K562 (cell line): Measurements from ENCODE around the gene KRT16. TPM values are rescaled to one million over a fixed set of nuclear protein-coding genes. Genes with fewer than 3 reads are reported as not detected.
A peak's percentile ranks its signal among the peaks of the same experiment; 100 is the strongest.

Source experiments
- ATAC-seq: fragments of 200-7000 bp; cut with Tn5 transposase; 3 replicates; pipeline ENCODE4 v1.9.1; 2020; ENCODE audit warnings: moderate library complexity
- BruUV-seq: library from RNA; stranded (reverse); fragments of 400-500 nt; replicated peaks from 2 replicates; lab custom pipeline; 2021; lab: Mats Ljungman, UMichigan
- CTCF ChIA-PET: fragments of 300-600 bp; formaldehyde crosslinking; extraction: SDS; loops from one replicate; lab custom pipeline; 2021; ENCODE audit warnings: low intra/inter-chr PET ratio; lab: Yijun Ruan, JAX
- POLR2A ChIA-PET: fragments of 300-600, 350-650 bp; sonication (Branson Sonifier 250); formaldehyde crosslinking; extraction: SDS; loops from one replicate; lab custom pipeline; 2021; ENCODE audit warnings: antibody characterized with exemption, inconsistent platforms; lab: Yijun Ruan, JAX
- DNase-seq, 4 experiments: peaks; one replicate each; pipeline versions ENCODE4 v3.0.0 to v3.0.0-alpha.2; 2011 to 2018; ENCODE audit warnings: low spot score in 3 of 4, mixed read lengths in 3 of 4; ENCODE audit errors: extremely low read depth in 1 of 4
- FAIRE-seq: peaks from 2 replicates; lab custom pipeline; 2011; peaks lifted over from hg19 to GRCh38; lab: Jason Lieb, UNC
- H2AFZ ChIP-seq: 2 replicates; pipeline ENCODE4 v1.6.0; 2011; ENCODE audit warnings: low read depth, low read length, control low read depth, inconsistent platforms
- H3K27ac ChIP-seq: fragments of 200-600 bp; 3 replicates; pipeline ENCODE4 v1.8.0; 2011; ENCODE audit warnings: low read depth, mild to moderate bottlenecking, control low read depth, inconsistent platforms, low read length, moderate library complexity, mixed read lengths; ENCODE audit errors: extremely low read depth
- H3K27me3 ChIP-seq, 2 experiments: fragments of 300-600 bp in 1 of 2; 2 replicates in 1 of 2; 3 replicates in 1 of 2; pipeline versions ENCODE4 v1.6.0 to v1.8.0; 2011; ENCODE audit warnings: inconsistent platforms in 2 of 2, low read length in 2 of 2, mild to moderate bottlenecking in 1 of 2, mixed read lengths in 1 of 2, moderate library complexity in 1 of 2; ENCODE audit not compliant: control insufficient read depth in 2 of 2, insufficient read depth in 2 of 2
- H3K36me3 ChIP-seq: fragments of 300-600 bp; 3 replicates; pipeline ENCODE4 v1.8.0; 2011; ENCODE audit warnings: mild to moderate bottlenecking, low read length, inconsistent platforms; ENCODE audit not compliant: control insufficient read depth, insufficient read depth
- H3K4me1 ChIP-seq, 2 experiments: fragments of 200-600 bp in 1 of 2; replicated peaks in 1 of 2; 2 replicates in 1 of 2; 3 replicates in 1 of 2; pipeline versions ENCODE4 v1.5.1 to v1.8.0; 2011; ENCODE audit warnings: inconsistent platforms in 2 of 2, low read length in 2 of 2, mild to moderate bottlenecking in 1 of 2, mixed read lengths in 1 of 2, moderate library complexity in 1 of 2; ENCODE audit not compliant: control insufficient read depth in 2 of 2, insufficient read depth in 2 of 2
- H3K4me2 ChIP-seq: 2 replicates; pipeline ENCODE4 v1.6.1; 2011; ENCODE audit warnings: low read length, control low read depth, inconsistent platforms, mixed read lengths; ENCODE audit not compliant: insufficient read depth
- H3K4me3 ChIP-seq: fragments of 200-600 bp; sonication (generic), shearing (Covaris generic); 2 replicates; pipeline ENCODE4 v1.5.1; 2016; ENCODE audit warnings: control low read depth, inconsistent platforms
- H3K79me2 ChIP-seq: fragments of 200-600 bp; 3 replicates; pipeline ENCODE4 v1.8.0; 2011; ENCODE audit warnings: low read length, inconsistent platforms; ENCODE audit not compliant: control insufficient read depth, insufficient read depth
- H3K9ac ChIP-seq, 2 experiments: 2 replicates each; pipeline versions ENCODE4 v1.6.0 to v1.6.1; 2011; ENCODE audit warnings: low read depth in 2 of 2, low read length in 2 of 2, control low read depth in 1 of 2, inconsistent platforms in 1 of 2, mild to moderate bottlenecking in 1 of 2, mixed read lengths in 1 of 2; ENCODE audit not compliant: insufficient read depth in 1 of 2
- H3K9me1 ChIP-seq: one replicate; pipeline ENCODE4 v1.6.0; 2011; ENCODE audit warnings: inconsistent platforms, mild to moderate bottlenecking, low read length, moderate library complexity; ENCODE audit not compliant: control insufficient read depth, insufficient read depth
- H3K9me3 ChIP-seq: replicated peaks from 2 replicates; pipeline ENCODE4 v1.5.1; 2011; ENCODE audit warnings: low read depth, low read length, inconsistent platforms; ENCODE audit not compliant: control insufficient read depth, insufficient read depth
- H4K20me1 ChIP-seq: replicated peaks from 2 replicates; pipeline ENCODE4 v1.6.1; 2011; ENCODE audit warnings: low read length, inconsistent platforms, mixed read lengths; ENCODE audit not compliant: control insufficient read depth, insufficient read depth
- ARID1B ChIP-seq: fragments of 450-650 bp; IDR thresholded peaks from 2 replicates; pipeline ENCODE4 v1.6.1; 2016; ENCODE audit warnings: antibody characterized with exemption, mild to moderate bottlenecking, inconsistent platforms
- CBFA2T2 ChIP-seq: fragments of 450-650 bp; conservative IDR thresholded peaks from 2 replicates; pipeline ENCODE4 v1.6.1; 2017; ENCODE audit warnings: mild to moderate bottlenecking
- CBFA2T3 ChIP-seq: fragments of 450-650 bp; IDR thresholded peaks from 2 replicates; pipeline ENCODE4 v1.6.1; 2017
- FOSL1 ChIP-seq: fragments of 200-800 bp; sonication (Bioruptor generic); conservative IDR thresholded peaks from 2 replicates; pipeline ENCODE4 v1.6.1; 2016; ENCODE audit warnings: missing genetic modification characterization, missing compliant biosample characterization
- JUND ChIP-seq, 2 experiments: IDR thresholded peaks; 2 replicates in 1 of 2; 3 replicates in 1 of 2; pipeline ENCODE4 v1.6.1; 2011; ENCODE audit warnings: borderline replicate concordance in 2 of 2, low read depth in 2 of 2, low read length in 2 of 2, improper control_type of control experiment in 1 of 2, missing biosample characterization in 1 of 2, missing genetic modification characterization in 1 of 2, missing genetic modification reagents in 1 of 2
- NFIX ChIP-seq: fragments of 250-450 bp; sonication (Bioruptor Pico); IDR thresholded peaks from 2 replicates; pipeline ENCODE4 v1.4.0; 2020; ENCODE audit warnings: low read depth, mild to moderate bottlenecking, moderate library complexity
- SMARCE1 ChIP-seq: fragments of 450-650 bp; IDR thresholded peaks from 2 replicates; pipeline ENCODE4 v1.7.1; 2016; ENCODE audit warnings: mild to moderate bottlenecking
- TAF7 ChIP-seq: fragments of 450-650 bp; IDR thresholded peaks from 2 replicates; pipeline ENCODE4 v1.6.1; 2016; ENCODE audit warnings: missing genetic modification characterization, missing compliant biosample characterization
- TFE3 ChIP-seq: fragments of 450-650 bp; formaldehyde crosslinking; IDR thresholded peaks from 2 replicates; pipeline ENCODE4 v1.4.0; 2020; ENCODE audit warnings: mild to moderate bottlenecking, mixed read lengths
- TSHZ1 ChIP-seq: fragments of 250-450 bp; sonication (Bioruptor Pico); IDR thresholded peaks from 2 replicates; pipeline ENCODE4 v1.4.0; 2020; ENCODE audit warnings: mild to moderate bottlenecking, moderate library complexity
- ZFP36 ChIP-seq: fragments of 150-350 bp; IDR thresholded peaks from 2 replicates; pipeline ENCODE4 v1.6.1; 2018; ENCODE audit warnings: low read length, low read depth; ENCODE audit not compliant: partially characterized antibody
- WGBS: fragments of 100-300 bp; shearing (Covaris generic); methylation state at CpG from one replicate; pipeline ENCODE4 v1.1.6; 2016; ENCODE audit warnings: low coverage, mixed read lengths; ENCODE audit not compliant: insufficient coverage; ENCODE audit errors: missing lambda C conversion rate; 5-methylcytosine and 5-hydroxymethylcytosine counted together
- in situ Hi-C: fragments of 300-500 bp; cut with MboI; formaldehyde crosslinking; loops from 4 replicates; pipeline ENCODE4 v1.15.0; 2018; ENCODE audit warnings: inconsistent platforms, mixed read lengths
- intact Hi-C: fragments of 100-400 bp; cut with micrococcal nuclease; formaldehyde crosslinking; loops from 2 replicates; pipeline ENCODE4 v1.14.2; 2022
- polyA plus RNA-seq, 8 experiments: library from polyadenylated mRNA; depleted of rRNA in 4 of 8; stranded (reverse) in 5 of 8; unstranded in 3 of 8; fragments of >200 nt; fragmentation: Nextera tagmentation in 2 of 8; fragmentation: Illumina TruSeq in 1 of 8; extraction: Ambion mirVana in 2 of 8; extraction: Trizol in 1 of 8; gene quantifications; 2 replicates each; pipeline versions ENCODE4 v1.2.1 to v1.2.3, GENCODE V29; 2011 to 2014; ENCODE audit warnings: inconsistent platforms in 1 of 8, missing spikeins in 1 of 8
- total RNA-seq, 7 experiments: library from RNA; depleted of rRNA in 6 of 7; stranded (reverse); fragments of >200 nt in 6 of 7; fragmentation: Illumina TruSeq in 2 of 7; extraction: Trizol in 2 of 7; gene quantifications; 2 replicates each; pipeline versions ENCODE4 v1.2.1 to v1.2.3, GENCODE V29; 2011 to 2021; ENCODE audit warnings: low replicate concordance in 1 of 7
- TF ChIP-seq, protein P1 (sequence below), 2 experiments: fragments of 250-450 bp in 1 of 2; fragments of 450-650 bp in 1 of 2; sonication (Bioruptor Pico) in 1 of 2; IDR thresholded peaks; 2 replicates each; pipeline versions ENCODE4 v1.6.1 to v1.8.0; 2016 to 2021; ENCODE audit warnings: mild to moderate bottlenecking in 2 of 2, moderate library complexity in 2 of 2, missing compliant biosample characterization in 1 of 2, missing genetic modification characterization in 1 of 2
- TF ChIP-seq, protein P2 (sequence below): sonication (generic); formaldehyde crosslinking; IDR thresholded peaks from 2 replicates; pipeline ENCODE4 v1.8.0; 2022; ENCODE audit warnings: missing genetic modification reagents, mild to moderate bottlenecking, moderate library complexity, borderline replicate concordance

KRT16 gene
- total and polyA plus RNA-seq, 9 of the 15 experiments (the other 6 are each of a cell fraction or from before 2014, with no cell fraction given), result 0.04 TPM; not detected in 8

DNA sequence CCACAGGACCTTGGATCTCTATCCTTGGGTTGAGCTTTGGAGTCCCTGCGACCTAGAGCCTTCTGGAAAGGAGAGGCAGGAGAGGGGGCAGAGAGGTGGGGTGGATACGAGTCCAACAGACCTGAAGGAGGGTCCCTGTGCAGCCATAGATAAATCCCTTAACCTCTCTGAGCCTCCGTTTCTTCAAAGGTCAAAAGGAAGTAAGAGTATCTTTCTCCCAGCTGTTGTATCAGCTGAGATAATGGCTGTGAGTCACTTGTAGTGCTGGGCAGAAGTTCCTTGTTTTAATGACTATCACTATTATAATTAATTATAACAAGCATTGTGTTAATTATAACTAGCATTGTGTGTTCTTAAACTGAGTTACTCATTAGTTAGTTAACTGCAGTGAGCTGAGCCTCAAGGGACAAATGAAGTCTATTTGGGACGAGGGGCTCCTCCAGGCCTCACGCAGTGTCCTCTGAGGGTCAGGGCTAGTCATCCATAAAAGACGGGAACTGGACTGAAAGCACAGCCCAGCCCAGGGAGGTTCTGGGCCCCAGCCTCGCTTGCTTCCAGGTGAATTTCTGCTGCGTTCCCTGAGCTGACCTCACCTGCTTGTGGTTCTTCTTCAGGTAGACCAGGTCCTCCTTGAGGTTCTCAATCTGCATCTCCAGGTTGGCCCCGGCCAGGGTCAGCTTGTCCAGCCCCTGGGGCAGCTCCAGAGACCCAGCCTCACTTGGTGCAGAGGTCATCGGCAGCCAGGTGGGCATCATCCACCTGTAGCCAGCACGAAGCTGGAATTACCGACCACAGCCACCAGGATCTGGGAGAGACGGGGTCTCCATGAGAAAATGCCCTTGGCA is 17.5 kb upstream of the KRT16 start:
- peak; percentile 6 for FAIRE-seq
- no peak overlapping the region for H2AFZ ChIP-seq
- H3K4me1 ChIP-seq, result peaks cover 3 to 27% of the 10 kb centered on the region in 2 experiments; a peak in 3 of 5 replicates
- peaks cover 5% of the 10 kb centered on the region; the same call in 1 of the 2 replicates for H4K20me1 ChIP-seq
- no peak overlapping the region for H3K4me3 ChIP-seq
- no peaks in the 10 kb centered on the region for H3K36me3 ChIP-seq
- no peak overlapping the region for H3K4me2 ChIP-seq
- no peaks in the 10 kb centered on the region for H3K79me2 ChIP-seq
- BruUV-seq, result no TSS peak
- no peak overlapping the region for H3K9ac ChIP-seq
- ChIA-PET CTCF (no interaction called here), POLR2A (interaction anchor here (1.0 kb wide), 1 partner anchor 51 kb away, joined by 3 read pairs; no protein-coding TSS in a partner anchor)
- no peaks in the 10 kb centered on the region for H3K9me3 ChIP-seq
- in situ Hi-C loops (no loop called here), intact Hi-C loops (no loop called here)
- peaks cover 0 to 19% of the 10 kb centered on the region in 2 experiments; a peak in 2 of 5 replicates for H3K27me3 ChIP-seq
- WGBS, result 2% methylated on average over 13 of the region's 13 CpGs
- no peak for DNase-seq
- no peaks in the 10 kb centered on the region for H3K9me1 ChIP-seq
- no peak overlapping the region for H3K27ac ChIP-seq
- ATAC-seq, result no peak
- TF ChIP-seq TFE3 (CRISPR knock-in tag), result no peak
- TF ChIP-seq TAF7 (tag), result no peak
- TF ChIP-seq ZFP36, result peak; percentile 62
- TF ChIP-seq CBFA2T3, result peak; percentile 45
- peak; percentile 41; the same call in 1 of the 2 replicates for TF ChIP-seq JUND (IDR thresholded peaks at IDR 0.05; ENCODE audit: borderline replicate concordance, low read depth, low read length)
- no peak for TF ChIP-seq JUND (tag; IDR thresholded peaks at IDR 0.05; ENCODE audit: borderline replicate concordance, low read depth, low read length)
- 0 out of 2 replicates have a peak, but pooled peaks have one; percentile 33 for TF ChIP-seq ARID1B
- TF ChIP-seq CBFA2T2, result peak; percentile 34; the same call in 1 of the 2 replicates
- TF ChIP-seq FOSL1 (tag), result peak; percentile 80
- TF ChIP-seq TSHZ1, result no peak
- TF ChIP-seq NFIX (CRISPR knock-in tag), result no peak
- TF ChIP-seq, protein P1, sequence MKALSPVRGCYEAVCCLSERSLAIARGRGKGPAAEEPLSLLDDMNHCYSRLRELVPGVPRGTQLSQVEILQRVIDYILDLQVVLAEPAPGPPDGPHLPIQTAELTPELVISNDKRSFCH (CRISPR knock-in tag; IDR thresholded peaks at IDR 0.05), result no peak
- TF ChIP-seq, protein P1 (tag; IDR thresholded peaks at IDR 0.05), result 0 out of 2 replicates have a peak, but pooled peaks have one; percentile 43
- TF ChIP-seq, protein P2, sequence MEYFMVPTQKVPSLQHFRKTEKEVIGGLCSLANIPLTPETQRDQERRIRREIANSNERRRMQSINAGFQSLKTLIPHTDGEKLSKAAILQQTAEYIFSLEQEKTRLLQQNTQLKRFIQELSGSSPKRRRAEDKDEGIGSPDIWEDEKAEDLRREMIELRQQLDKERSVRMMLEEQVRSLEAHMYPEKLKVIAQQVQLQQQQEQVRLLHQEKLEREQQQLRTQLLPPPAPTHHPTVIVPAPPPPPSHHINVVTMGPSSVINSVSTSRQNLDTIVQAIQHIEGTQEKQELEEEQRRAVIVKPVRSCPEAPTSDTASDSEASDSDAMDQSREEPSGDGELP (CRISPR knock-in tag), result peak; percentile 64
- 0 out of 2 replicates have a peak, but pooled peaks have one; percentile 26 for TF ChIP-seq SMARCE1
